Epithelial cell of proximal tubule (primary cell): ENCODE measurements around the gene STK17A. TPM values are rescaled to one million over a fixed set of nuclear protein-coding genes. Genes with fewer than 3 reads are reported as not detected.
"Not testable (repeated sequence)": the region's sequence is repeated elsewhere in the genome, so short reads cannot be mapped to it uniquely, and the experiment has no call there.

ENCODE experiments used
- DNase-seq: peaks from one replicate; pipeline ENCODE4 v3.0.0-alpha.2; 2011; ENCODE audit warnings: low read depth
- H3K4me3 ChIP-seq: 2 replicates; pipeline ENCODE4 v1.5.1; 2011; ENCODE audit warnings: low read depth, mild to moderate bottlenecking, low read length
- total RNA-seq: library from RNA; depleted of rRNA; stranded (reverse); fragments of >200 nt; gene quantifications from 2 replicates; pipeline ENCODE4 v1.2.3, GENCODE V29; 2015
- TF ChIP-seq, protein P1 (sequence below): conservative IDR thresholded peaks from 2 replicates; pipeline ENCODE4 v1.5.1; 2012; ENCODE audit warnings: low read depth, mild to moderate bottlenecking, low read length

The STK17A gene
- total RNA-seq, 1 donor from 2014 or later = 30.7 TPM

DNA sequence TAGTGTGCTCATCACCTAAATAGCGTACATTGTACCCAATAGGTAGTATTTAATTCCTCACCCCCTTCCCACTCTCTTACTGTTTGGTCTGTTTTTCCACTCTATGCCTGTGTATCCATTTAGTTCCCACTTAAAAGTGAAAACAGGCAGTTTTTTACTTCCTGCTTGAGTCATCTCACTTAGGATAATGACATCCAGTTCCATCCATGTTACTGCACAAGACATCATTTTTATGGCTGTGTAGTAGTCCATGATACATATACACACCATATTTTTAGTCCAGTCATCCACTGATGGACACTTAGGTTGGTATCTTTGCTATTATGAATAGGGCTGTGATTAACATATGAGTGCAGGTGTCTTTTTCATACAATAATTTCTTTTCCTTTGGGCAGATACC is 10.1 kb downstream of the STK17A start:
- TF ChIP-seq, protein P1, sequence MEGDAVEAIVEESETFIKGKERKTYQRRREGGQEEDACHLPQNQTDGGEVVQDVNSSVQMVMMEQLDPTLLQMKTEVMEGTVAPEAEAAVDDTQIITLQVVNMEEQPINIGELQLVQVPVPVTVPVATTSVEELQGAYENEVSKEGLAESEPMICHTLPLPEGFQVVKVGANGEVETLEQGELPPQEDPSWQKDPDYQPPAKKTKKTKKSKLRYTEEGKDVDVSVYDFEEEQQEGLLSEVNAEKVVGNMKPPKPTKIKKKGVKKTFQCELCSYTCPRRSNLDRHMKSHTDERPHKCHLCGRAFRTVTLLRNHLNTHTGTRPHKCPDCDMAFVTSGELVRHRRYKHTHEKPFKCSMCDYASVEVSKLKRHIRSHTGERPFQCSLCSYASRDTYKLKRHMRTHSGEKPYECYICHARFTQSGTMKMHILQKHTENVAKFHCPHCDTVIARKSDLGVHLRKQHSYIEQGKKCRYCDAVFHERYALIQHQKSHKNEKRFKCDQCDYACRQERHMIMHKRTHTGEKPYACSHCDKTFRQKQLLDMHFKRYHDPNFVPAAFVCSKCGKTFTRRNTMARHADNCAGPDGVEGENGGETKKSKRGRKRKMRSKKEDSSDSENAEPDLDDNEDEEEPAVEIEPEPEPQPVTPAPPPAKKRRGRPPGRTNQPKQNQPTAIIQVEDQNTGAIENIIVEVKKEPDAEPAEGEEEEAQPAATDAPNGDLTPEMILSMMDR = no peak
- no peak overlapping the region for H3K4me3 ChIP-seq
- no peak for DNase-seq

GRCh38 chr7:43594020-43594419 is 11.1 kb downstream of the STK17A start:
- TF ChIP-seq, protein P1 = no peak
- H3K4me3 ChIP-seq = no peak overlapping the region

DNA sequence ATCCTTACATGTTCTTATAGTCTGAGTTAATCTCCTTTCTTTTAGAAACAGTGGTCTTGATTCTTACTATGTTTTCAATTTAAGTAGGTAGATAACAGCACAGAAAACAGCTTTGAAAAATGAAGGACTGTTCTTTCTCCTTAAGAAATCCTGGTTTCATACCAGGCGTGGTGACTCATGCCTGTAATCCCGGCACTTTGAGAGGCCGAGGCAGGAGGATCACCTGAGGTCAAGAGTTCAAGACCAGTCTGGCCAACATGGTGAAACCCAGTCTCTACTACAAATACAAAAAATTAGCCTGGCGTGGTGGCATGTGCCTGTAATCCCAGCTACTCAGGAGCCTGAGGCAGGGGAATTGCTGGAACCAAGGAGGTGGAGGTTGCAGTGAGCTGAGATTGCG is 13.5 kb downstream of the STK17A start:
- DNase-seq, H3K4me3 ChIP-seq: not testable (repeated sequence)

More at GRCh38 chr7:43594020-43594419, 11.1 kb downstream of the STK17A start:
- no peak for DNase-seq

GRCh38 chr7:43600056-43600455 is 17.1 kb downstream of the STK17A start:
- no peak overlapping the region for H3K4me3 ChIP-seq
- TF ChIP-seq, protein P1 = no peak

DNA sequence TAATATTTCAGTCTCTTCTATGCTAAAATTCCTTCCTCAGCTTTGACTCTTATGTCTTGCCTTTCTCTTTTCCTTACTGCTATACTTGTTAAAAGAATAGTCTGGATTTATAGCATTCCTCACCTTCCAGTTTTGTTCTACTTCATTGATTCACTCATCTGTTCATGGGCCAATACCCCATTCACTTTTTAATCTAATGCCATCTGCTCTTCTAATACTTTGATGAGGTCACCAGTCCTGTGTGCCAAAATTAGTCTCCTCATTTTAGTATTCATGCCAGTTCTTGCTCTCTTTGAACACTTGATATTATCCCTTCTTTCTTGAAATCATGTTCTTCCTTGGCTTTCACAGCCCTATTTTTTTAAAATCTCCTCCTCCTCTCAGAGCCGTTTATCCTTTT is 19.3 kb downstream of the STK17A start:
- no peak for DNase-seq
- TF ChIP-seq, protein P1 = no peak
- H3K4me3 ChIP-seq = no peak overlapping the region

More at GRCh38 chr7:43600056-43600455, 17.1 kb downstream of the STK17A start:
- no peak for DNase-seq

- no peak for DNase-seq
- H3K4me3 ChIP-seq = no peak overlapping the region
- TF ChIP-seq, protein P1 = no peak
These were observed 21.3 kb downstream of the STK17A start for GRCh38 chr7:43604251-43604650.

- DNase-seq = no peak
- TF ChIP-seq, protein P1 = no peak
- H3K4me3 ChIP-seq = no peak overlapping the region
These were observed 26.2 kb downstream of the STK17A start for GRCh38 chr7:43609097-43609496.
